OCI-LY7 (cell line): ENCODE data around the gene ADCY3. TPM values are rescaled to one million over a fixed set of nuclear protein-coding genes. Genes with fewer than 3 reads are reported as not detected.

Source experiments
- BruUV-seq: library from RNA; stranded (reverse); fragments of 400-500 nt; replicated peaks from 2 replicates; lab custom pipeline; 2021; lab: Mats Ljungman, UMichigan
- CTCF ChIA-PET: fragments of 300-600 bp; sonication (Branson Sonifier 250); formaldehyde crosslinking; loops from one replicate; lab custom pipeline; 2022; ENCODE audit warnings: antibody characterized with exemption; ENCODE audit not compliant: unreplicated experiment; lab: Charles Lee
- POLR2A ChIA-PET: fragments of 300-600 bp; sonication (Branson Sonifier 250); formaldehyde crosslinking; loops from one replicate; lab custom pipeline; 2022; ENCODE audit warnings: antibody characterized with exemption; lab: Charles Lee
- DNase-seq: peaks from one replicate; pipeline ENCODE4 v3.0.0-alpha.2; 2015; ENCODE audit warnings: low spot score
- H2AFZ ChIP-seq: fragments of 200-600 bp; sonication (generic), shearing (Covaris generic); 2 replicates; pipeline ENCODE4 v1.6.1; 2014; ENCODE audit warnings: mild to moderate bottlenecking, antibody characterized with exemption, low read length, moderate library complexity
- H3K27ac ChIP-seq: fragments of 200-600 bp; sonication (generic); 2 replicates; pipeline ENCODE4 v1.5.1; 2014; ENCODE audit warnings: mixed run types, low read depth, mild to moderate bottlenecking, moderate library complexity, low read length, inconsistent platforms; ENCODE audit not compliant: poor library complexity, severe bottlenecking
- H3K36me3 ChIP-seq: fragments of 200-600 bp; sonication (generic); 2 replicates; pipeline ENCODE4 v1.6.1; 2014; ENCODE audit warnings: mild to moderate bottlenecking, antibody characterized with exemption, low read length, moderate library complexity, mixed read lengths; ENCODE audit not compliant: insufficient read depth
- H3K4me1 ChIP-seq: fragments of 200-600 bp; sonication (generic); 2 replicates; pipeline ENCODE4 v1.5.1; 2014; ENCODE audit warnings: mild to moderate bottlenecking, low read length; ENCODE audit not compliant: insufficient read depth, poor library complexity, severe bottlenecking
- H3K4me2 ChIP-seq: fragments of 200-600 bp; sonication (generic); 2 replicates; pipeline ENCODE4 v1.6.1; 2014; ENCODE audit warnings: mild to moderate bottlenecking, low read length
- H3K4me3 ChIP-seq: fragments of 200-600 bp; sonication (generic); 2 replicates; pipeline ENCODE4 v1.5.1; 2014; ENCODE audit warnings: mild to moderate bottlenecking, low read depth, low read length; ENCODE audit not compliant: poor library complexity, severe bottlenecking
- H3K79me2 ChIP-seq: fragments of 200-600 bp; sonication (generic); 2 replicates; pipeline ENCODE4 v1.6.1; 2016; ENCODE audit warnings: low read depth, mild to moderate bottlenecking, low read length, moderate library complexity, mixed read lengths; ENCODE audit not compliant: insufficient read depth
- H3K9me2 ChIP-seq: fragments of 200-600 bp; sonication (generic); 2 replicates; pipeline ENCODE4 v1.6.1; 2016; ENCODE audit warnings: mild to moderate bottlenecking, low read length, mixed read lengths; ENCODE audit not compliant: insufficient read depth
- H3K9me3 ChIP-seq: fragments of 200-600 bp; sonication (generic); 2 replicates; pipeline ENCODE4 v1.6.1; 2014; ENCODE audit warnings: mild to moderate bottlenecking, mixed run types, low read length, mixed read lengths
- H4K20me1 ChIP-seq: fragments of 200-600 bp; sonication (generic); 2 replicates; pipeline ENCODE4 v1.6.1; 2014; ENCODE audit warnings: mild to moderate bottlenecking, antibody characterized with exemption, low read length, moderate library complexity, mixed read lengths; ENCODE audit not compliant: insufficient read depth
- CTCF ChIP-seq: fragments of 200-600 bp; sonication (generic); conservative IDR thresholded peaks from 2 replicates; pipeline ENCODE4 v1.5.1; 2014; ENCODE audit warnings: mild to moderate bottlenecking, antibody characterized with exemption, low read length, moderate library complexity, mixed read lengths
- EZH2phosphoT487 ChIP-seq: fragments of 200-600 bp; sonication (generic); IDR thresholded peaks from 2 replicates; pipeline ENCODE4 v1.6.1; 2018; ENCODE audit warnings: low read depth, borderline replicate concordance, mild to moderate bottlenecking, mixed run types, antibody characterized with exemption, low read length, moderate library complexity, mixed read lengths
- intact Hi-C: fragments of 100-400 bp; cut with micrococcal nuclease; formaldehyde crosslinking; loops from one replicate; pipeline ENCODE4 v1.10.0; 2022; ENCODE audit not compliant: unreplicated experiment
- total RNA-seq, 2 experiments: library from RNA; depleted of rRNA in 1 of 2; stranded (reverse); fragments of >200 nt in 1 of 2; shearing (Covaris generic) in 1 of 2; gene quantifications; 2 replicates each; pipeline ENCODE4 v1.2.3, GENCODE V29; 2014 to 2022

The ADCY3 gene
- total RNA-seq, 2 experiments from 2014 or later, result 45.8 to 55.0 TPM

DNA sequence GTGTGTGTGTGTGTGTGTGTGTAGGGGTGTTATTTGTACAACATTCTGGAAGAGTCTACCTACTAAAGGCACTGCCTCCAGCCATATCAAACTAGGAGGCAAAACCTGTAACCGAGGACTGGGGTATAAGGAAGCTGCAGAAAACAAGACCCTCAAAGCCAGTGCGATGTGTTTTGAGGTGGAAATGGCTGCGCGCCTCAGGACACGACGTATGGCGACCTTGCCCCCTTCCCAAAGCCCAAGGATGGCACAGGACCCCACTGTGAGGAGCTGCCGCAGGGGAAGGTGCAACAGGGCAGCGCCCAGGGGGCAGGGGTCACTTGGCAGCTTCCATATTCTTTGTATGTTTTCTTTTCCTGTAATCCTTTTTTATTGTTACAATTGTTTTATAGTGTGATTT, 67.0 kb downstream of the ADCY3 start:
- no peaks in the 10 kb centered on the region for H4K20me1 ChIP-seq
- no TSS peak for BruUV-seq
- H3K9me2 ChIP-seq, result no peaks in the 10 kb centered on the region
- H3K4me1 ChIP-seq, result no peaks in the 10 kb centered on the region
- ChIA-PET POLR2A (no interaction called here), CTCF (no interaction called here)
- DNase-seq, result no peak
- peaks cover 25% of the 10 kb centered on the region for H3K36me3 ChIP-seq
- TF ChIP-seq EZH2phosphoT487, result no peak
- no peak for TF ChIP-seq CTCF
- H3K9me3 ChIP-seq, result no peaks in the 10 kb centered on the region
- no peaks in the 10 kb centered on the region for H3K79me2 ChIP-seq
- no peak overlapping the region for H3K4me2 ChIP-seq
- H2AFZ ChIP-seq, result no peak overlapping the region
- H3K27ac ChIP-seq, result no peak overlapping the region
- no peak overlapping the region for H3K4me3 ChIP-seq
- intact Hi-C loops, result no loop called here

- intact Hi-C loops, result no loop called here
- no peaks in the 10 kb centered on the region for H3K9me2 ChIP-seq
- H2AFZ ChIP-seq, result no peak overlapping the region
- POLR2A ChIA-PET, result no interaction called here
- H3K27ac ChIP-seq, result no peak overlapping the region
- CTCF ChIA-PET, result no interaction called here
- H3K4me2 ChIP-seq, result no peak overlapping the region
- no peaks in the 10 kb centered on the region for H3K9me3 ChIP-seq
- no peak for DNase-seq
- H3K4me1 ChIP-seq, result no peaks in the 10 kb centered on the region
- no peak overlapping the region for H3K4me3 ChIP-seq
- H3K36me3 ChIP-seq, result peaks cover 26% of the 10 kb centered on the region
- BruUV-seq, result no TSS peak
- H4K20me1 ChIP-seq, result no peaks in the 10 kb centered on the region
- no peaks in the 10 kb centered on the region for H3K79me2 ChIP-seq
- TF ChIP-seq CTCF (no peak), EZH2phosphoT487 (no peak)
Measured at GRCh38 chr2:24852431-24853020, 67.5 kb downstream of the ADCY3 start.

GRCh38 chr2:24852026-24852425, 68.0 kb downstream of the ADCY3 start:
- ChIA-PET POLR2A (no interaction called here), CTCF (no interaction called here)
- H3K4me2 ChIP-seq, result no peak overlapping the region
- no peak for TF ChIP-seq CTCF
- TF ChIP-seq EZH2phosphoT487, result no peak
- intact Hi-C loops, result no loop called here
- no peak overlapping the region for H2AFZ ChIP-seq
- H3K36me3 ChIP-seq, result peaks cover 31% of the 10 kb centered on the region
- BruUV-seq, result no TSS peak
- no peaks in the 10 kb centered on the region for H3K4me1 ChIP-seq
- no peak overlapping the region for H3K4me3 ChIP-seq
- H3K9me2 ChIP-seq, result no peaks in the 10 kb centered on the region
- no peaks in the 10 kb centered on the region for H3K79me2 ChIP-seq
- no peak overlapping the region for H3K27ac ChIP-seq
- DNase-seq, result no peak
- no peaks in the 10 kb centered on the region for H4K20me1 ChIP-seq
- H3K9me3 ChIP-seq, result no peaks in the 10 kb centered on the region
